Sigmoid colon (tissue), 4 donors: ENCODE data around the gene ROBO1.

Experiments
- EP300 ChIP-seq, 4 donors: sonication (generic); formaldehyde crosslinking; IDR thresholded peaks; one replicate each; pipeline ENCODE4 v1.6.1; 2017; ENCODE audit warnings: antibody characterized with exemption in 4 of 4
- TF ChIP-seq, protein P1 (sequence below), 4 experiments: fragments of 450-650 bp in 3 of 4; fragments of 200-600 bp in 1 of 4; IDR thresholded peaks; one replicate each; pipeline ENCODE4 v1.5.1; 2016 to 2019; ENCODE audit warnings: antibody characterized with exemption in 4 of 4, mild to moderate bottlenecking in 3 of 4, moderate library complexity in 2 of 4

- TF ChIP-seq, protein P1, sequence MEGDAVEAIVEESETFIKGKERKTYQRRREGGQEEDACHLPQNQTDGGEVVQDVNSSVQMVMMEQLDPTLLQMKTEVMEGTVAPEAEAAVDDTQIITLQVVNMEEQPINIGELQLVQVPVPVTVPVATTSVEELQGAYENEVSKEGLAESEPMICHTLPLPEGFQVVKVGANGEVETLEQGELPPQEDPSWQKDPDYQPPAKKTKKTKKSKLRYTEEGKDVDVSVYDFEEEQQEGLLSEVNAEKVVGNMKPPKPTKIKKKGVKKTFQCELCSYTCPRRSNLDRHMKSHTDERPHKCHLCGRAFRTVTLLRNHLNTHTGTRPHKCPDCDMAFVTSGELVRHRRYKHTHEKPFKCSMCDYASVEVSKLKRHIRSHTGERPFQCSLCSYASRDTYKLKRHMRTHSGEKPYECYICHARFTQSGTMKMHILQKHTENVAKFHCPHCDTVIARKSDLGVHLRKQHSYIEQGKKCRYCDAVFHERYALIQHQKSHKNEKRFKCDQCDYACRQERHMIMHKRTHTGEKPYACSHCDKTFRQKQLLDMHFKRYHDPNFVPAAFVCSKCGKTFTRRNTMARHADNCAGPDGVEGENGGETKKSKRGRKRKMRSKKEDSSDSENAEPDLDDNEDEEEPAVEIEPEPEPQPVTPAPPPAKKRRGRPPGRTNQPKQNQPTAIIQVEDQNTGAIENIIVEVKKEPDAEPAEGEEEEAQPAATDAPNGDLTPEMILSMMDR (IDR thresholded peaks at IDR 0.05) = no peak
- TF ChIP-seq EP300 (IDR thresholded peaks at IDR 0.05) = no peak
Observed at GRCh38 chr3:79003994-79004393, 763.8 kb downstream of the ROBO1 start.
